WERI-Rb-1 (cell line): ENCODE data around the gene CCDC85C.
A peak's percentile ranks its signal among the peaks of the same experiment; 100 is the strongest.

Source experiments
- DNase-seq: peaks from one replicate; pipeline ENCODE4 v3.0.0-alpha.2; 2020
- H3K27ac ChIP-seq: fragments of 250-450 bp; sonication (Bioruptor Pico); 2 replicates; pipeline ENCODE4 v1.5.1; 2020; ENCODE audit warnings: mild to moderate bottlenecking, moderate library complexity
- H3K27me3 ChIP-seq: fragments of 250-450 bp; sonication (Bioruptor Pico); 2 replicates; pipeline ENCODE4 v1.5.1; 2021; ENCODE audit warnings: mild to moderate bottlenecking, low read depth, moderate library complexity; ENCODE audit not compliant: insufficient read depth, severe bottlenecking
- H3K36me3 ChIP-seq: fragments of 250-450 bp; sonication (Bioruptor Pico); 2 replicates; pipeline ENCODE4 v1.5.1; 2020; ENCODE audit warnings: mild to moderate bottlenecking, moderate library complexity
- H3K4me3 ChIP-seq: 2 replicates; pipeline ENCODE4 v1.5.1; 2011; ENCODE audit warnings: low read depth, mild to moderate bottlenecking, control low read depth, low read length
- H3K9me3 ChIP-seq: fragments of 250-450 bp; sonication (Bioruptor Pico); 2 replicates; pipeline ENCODE4 v1.5.1; 2021; ENCODE audit warnings: mild to moderate bottlenecking, moderate library complexity; ENCODE audit not compliant: severe bottlenecking
- CTCF ChIP-seq: IDR thresholded peaks from 2 replicates; pipeline ENCODE4 v1.5.1; 2011; ENCODE audit warnings: low read depth, mild to moderate bottlenecking, control low read depth, inconsistent platforms, low read length

The CCDC85C gene

DNA sequence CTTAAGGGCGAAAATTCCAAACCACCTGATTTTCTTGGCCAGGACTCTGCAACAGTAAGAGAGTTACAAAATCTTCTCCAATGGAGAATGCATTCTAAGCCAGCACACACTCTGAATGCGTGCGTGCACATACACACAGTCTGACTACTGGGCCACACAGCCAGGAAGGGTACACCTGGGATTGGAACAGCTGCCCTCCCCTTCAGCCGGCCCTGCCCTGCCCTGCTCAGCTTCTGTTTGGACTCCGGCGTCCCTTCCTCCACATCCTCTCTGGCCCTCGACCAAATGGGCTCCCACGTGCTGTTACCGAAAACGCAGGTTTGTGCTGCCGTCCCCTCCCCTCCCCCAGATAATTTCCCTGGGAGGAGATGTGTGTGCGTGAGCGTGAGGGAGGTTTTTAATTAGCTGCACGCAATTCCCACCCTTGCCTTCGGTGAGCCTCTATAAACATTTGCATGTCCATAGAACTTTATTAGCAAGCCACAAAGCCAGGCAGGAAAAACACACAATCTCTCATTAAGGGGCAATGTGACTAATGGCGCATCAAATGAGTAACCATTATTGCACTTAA, 79.8 kb downstream of the CCDC85C start:
- Histone ChIP-seq H3K36me3 (peaks cover 29% of the 10 kb centered on the region), H3K27me3 (no peaks in the 10 kb centered on the region), H3K4me3 (no peak overlapping the region), H3K9me3 (no peaks in the 10 kb centered on the region), H3K27ac (peak overlapping the region; percentile 32)
- no peak for DNase-seq
- TF ChIP-seq CTCF = no peak

DNA sequence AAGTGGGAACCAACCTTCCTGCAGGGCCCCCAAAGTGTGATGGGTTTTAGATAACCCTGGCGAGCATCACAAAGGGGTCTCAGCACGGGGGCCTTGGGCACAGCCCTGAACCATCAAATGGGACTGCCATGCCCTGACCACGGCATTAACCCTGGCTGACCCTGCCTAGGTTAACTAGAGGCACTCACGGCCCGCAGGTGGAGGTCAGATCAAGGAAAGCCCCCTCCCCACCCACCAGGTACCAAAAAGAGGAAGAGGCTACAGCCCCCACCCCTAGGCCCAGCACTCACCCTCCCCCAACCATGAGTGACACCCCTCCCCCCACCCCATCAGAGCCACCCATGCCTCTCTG, 80.3 kb downstream of the CCDC85C start:
- no peak for TF ChIP-seq CTCF
- Histone ChIP-seq H3K27ac (no peak overlapping the region), H3K4me3 (no peak overlapping the region), H3K36me3 (peaks cover 27% of the 10 kb centered on the region), H3K27me3 (no peaks in the 10 kb centered on the region), H3K9me3 (no peaks in the 10 kb centered on the region)
- DNase-seq = no peak

GRCh38 chr14:99522934-99523703, 80.9 kb downstream of the CCDC85C start:
- no peak for DNase-seq
- TF ChIP-seq CTCF = no peak

DNA sequence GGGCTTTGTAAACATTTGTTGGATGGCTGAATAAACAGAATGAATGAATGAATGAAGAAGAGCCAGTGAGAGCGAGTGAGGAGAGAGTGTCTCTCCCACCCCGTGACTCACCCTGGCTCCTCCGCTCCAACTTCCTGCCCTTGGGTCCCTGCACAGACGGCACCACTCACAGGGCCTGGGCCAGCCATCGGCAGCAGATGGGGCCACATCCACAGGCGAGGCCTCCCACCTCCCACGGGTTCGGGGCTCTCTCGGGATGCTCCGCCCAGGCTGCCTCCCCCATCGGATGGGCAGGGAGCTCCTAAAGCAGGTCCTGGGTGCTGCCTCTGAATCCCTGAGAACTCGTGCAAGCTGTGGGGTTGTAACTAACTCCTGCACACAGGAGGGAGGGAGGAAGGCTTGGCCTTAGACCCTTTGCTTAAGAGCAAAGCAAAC, 81.5 kb downstream of the CCDC85C start:
- peak; percentile 72 for DNase-seq
- Histone ChIP-seq H3K27me3 (no peaks in the 10 kb centered on the region), H3K9me3 (no peaks in the 10 kb centered on the region), H3K36me3 (peaks cover 33% of the 10 kb centered on the region), H3K27ac (peak overlapping the region; percentile 44), H3K4me3 (no peak overlapping the region)
- TF ChIP-seq CTCF = peak; percentile 18; the same call in 1 of the 2 replicates

More at GRCh38 chr14:99522934-99523703, 80.9 kb downstream of the CCDC85C start:
- Histone ChIP-seq H3K9me3 (no peaks in the 10 kb centered on the region), H3K36me3 (peaks cover 32% of the 10 kb centered on the region), H3K27ac (peak overlapping the region; percentile 44), H3K4me3 (no peak overlapping the region), H3K27me3 (no peaks in the 10 kb centered on the region)

- TF ChIP-seq CTCF = no peak
- Histone ChIP-seq H3K27me3 (no peaks in the 10 kb centered on the region), H3K27ac (peak overlapping the region; percentile 42), H3K36me3 (peaks cover 33% of the 10 kb centered on the region), H3K4me3 (no peak overlapping the region), H3K9me3 (no peaks in the 10 kb centered on the region)
- DNase-seq = no peak
These were observed 82.0 kb downstream of the CCDC85C start for GRCh38 chr14:99522025-99522401.
